PFSK-1 (cell line): ENCODE data around the gene BMP4.

Experiments
- FOXP2 ChIP-seq: optimal IDR thresholded peaks from 2 replicates; pipeline ENCODE3; 2011; ENCODE audit warnings: borderline replicate concordance, control low read depth, inconsistent platforms; ENCODE audit not compliant: insufficient read depth; ENCODE audit errors: extremely low read length, extremely low read depth
- POLR2AphosphoS5 ChIP-seq: IDR thresholded peaks from 2 replicates; pipeline ENCODE4 v1.6.1; 2012; ENCODE audit warnings: low read depth, mild to moderate bottlenecking, control low read depth, low read length, moderate library complexity
- REST ChIP-seq, 2 experiments: IDR thresholded peaks; 2 replicates each; pipeline versions ENCODE4 v1.6.1 to v1.8.0; 2011 to 2012; ENCODE audit warnings: low read depth in 2 of 2, low read length in 2 of 2, control low read depth in 1 of 2, inconsistent platforms in 1 of 2, mild to moderate bottlenecking in 1 of 2, moderate library complexity in 1 of 2; ENCODE audit not compliant: insufficient read depth in 1 of 2
- SIN3A ChIP-seq: IDR thresholded peaks from 2 replicates; pipeline ENCODE4 v1.6.1; 2012; ENCODE audit warnings: mild to moderate bottlenecking, low read length, moderate library complexity, borderline replicate concordance; ENCODE audit not compliant: insufficient read depth
- TAF1 ChIP-seq: IDR thresholded peaks from 2 replicates; pipeline ENCODE4 v1.6.1; 2012; ENCODE audit warnings: low read length, control low read depth, borderline replicate concordance; ENCODE audit not compliant: insufficient read depth

Gene BMP4

GRCh38 chr14:53951243-53951626, 5.4 kb downstream of the BMP4 start:
- TF ChIP-seq SIN3A: no peak

- TF ChIP-seq TAF1 (no peak), POLR2AphosphoS5 (no peak), FOXP2 (no peak), SIN3A (no peak), REST (IDR thresholded peaks at IDR 0.05; ENCODE audit: insufficient read depth in 1 of 2, low read depth in 2 of 2, low read length in 2 of 2) (no peak)
Measured at GRCh38 chr14:53950031-53950793, 6.4 kb downstream of the BMP4 start.

- TF ChIP-seq TAF1 (no peak), FOXP2 (no peak), SIN3A (no peak), POLR2AphosphoS5 (no peak), REST (IDR thresholded peaks at IDR 0.05; ENCODE audit: insufficient read depth in 1 of 2, low read depth in 2 of 2, low read length in 2 of 2) (no peak)
Measured at GRCh38 chr14:53949201-53949600, 7.4 kb downstream of the BMP4 start.

- no peak for TF ChIP-seq REST (IDR thresholded peaks at IDR 0.05; ENCODE audit: insufficient read depth in 1 of 2, low read depth in 2 of 2, low read length in 2 of 2)
Measured at GRCh38 chr14:53948205-53948884, 8.3 kb downstream of the BMP4 start.

- no peak for TF ChIP-seq FOXP2
- TF ChIP-seq SIN3A: no peak
- no peak for TF ChIP-seq TAF1
- no peak for TF ChIP-seq POLR2AphosphoS5
- no peak for TF ChIP-seq REST (IDR thresholded peaks at IDR 0.05; ENCODE audit: insufficient read depth in 1 of 2, low read depth in 2 of 2, low read length in 2 of 2)
Measured at GRCh38 chr14:53947452-53948204, 9.0 kb downstream of the BMP4 start.
